ENCODE data around the gene PIK3IP1. TPM values are rescaled to one million over a fixed set of nuclear protein-coding genes. Genes with fewer than 3 reads are reported as not detected.

The PIK3IP1 gene
- total and polyA plus RNA-seq, 9 of the 15 experiments (the other 6 are each of a cell fraction or from before 2014, with no cell fraction given): 0.11 to 1.3 (median 0.77) TPM

GRCh38 chr22:31290494-31291471 lies 1.5 kb downstream of the PIK3IP1 start (continued):
- TF ChIP-seq MGA (IDR thresholded peaks at IDR 0.05) (peak; percentile 96), PBX2 (CRISPR knock-in tag; IDR thresholded peaks at IDR 0.05; ENCODE audit: low read depth) (no peak), PBX2 (tag; conservative IDR thresholded peaks at IDR 0.05; ENCODE audit: low read depth) (no peak), L3MBTL2 (IDR thresholded peaks at IDR 0.05) (peak; percentile 98), TFAP4 (CRISPR knock-in tag; IDR thresholded peaks at IDR 0.05; ENCODE audit: borderline replicate concordance) (peak; percentile 62; the same call in 1 of the 2 replicates), CBX3 (IDR thresholded peaks at IDR 0.05; ENCODE audit: borderline replicate concordance in 1 of 2, low read length in 2 of 2) (no peak), VEZF1 (CRISPR knock-in tag; IDR thresholded peaks at IDR 0.05) (peak; percentile 46; the same call in 1 of the 2 replicates), C11orf30 (IDR thresholded peaks at IDR 0.05; ENCODE audit: low read depth) (no peak), ZZZ3 (IDR thresholded peaks at IDR 0.05) (no peak)
